Trophoblast cell (in vitro differentiated cells and primary cell): ENCODE results near the gene LRRC7.

ENCODE experiments used
- DNase-seq, 2 donors: peaks; one replicate each; pipeline ENCODE4 v3.0.0-alpha.2; 2016
- H2AFZ ChIP-seq: 2 replicates; pipeline ENCODE4 v1.6.1; 2013; ENCODE audit warnings: low read length, moderate library complexity, mild to moderate bottlenecking; ENCODE audit not compliant: insufficient read depth, poor library complexity
- H2AK5ac ChIP-seq: 2 replicates; pipeline ENCODE4 v1.6.1; 2013; ENCODE audit warnings: mild to moderate bottlenecking, low read length
- H2BK120ac ChIP-seq: 2 replicates; pipeline ENCODE4 v1.6.1; 2013; ENCODE audit warnings: low read length, mild to moderate bottlenecking, moderate library complexity; ENCODE audit not compliant: insufficient read depth, poor library complexity
- H2BK12ac ChIP-seq: 2 replicates; pipeline ENCODE4 v1.6.1; 2013; ENCODE audit warnings: mild to moderate bottlenecking, low read length, moderate library complexity
- H2BK5ac ChIP-seq: 2 replicates; pipeline ENCODE4 v1.6.1; 2013; ENCODE audit warnings: low read length, low read depth, moderate library complexity, mild to moderate bottlenecking; ENCODE audit not compliant: poor library complexity
- H3K14ac ChIP-seq: 2 replicates; pipeline ENCODE4 v1.6.1; 2013; ENCODE audit warnings: mild to moderate bottlenecking, low read length
- H3K18ac ChIP-seq: 2 replicates; pipeline ENCODE4 v1.6.1; 2013; ENCODE audit warnings: mild to moderate bottlenecking, low read length
- H3K23ac ChIP-seq: 2 replicates; pipeline ENCODE4 v1.6.1; 2013; ENCODE audit warnings: low read length
- H3K27ac ChIP-seq: 2 replicates; pipeline ENCODE4 v1.5.1; 2013; ENCODE audit warnings: low read depth, mild to moderate bottlenecking, inconsistent platforms, low read length, moderate library complexity
- H3K27me3 ChIP-seq: 2 replicates; pipeline ENCODE4 v1.6.1; 2013; ENCODE audit warnings: inconsistent platforms, mild to moderate bottlenecking, low read length, moderate library complexity; ENCODE audit not compliant: insufficient read depth
- H3K36me3 ChIP-seq, 2 experiments: 1 replicate in 1 of 2; 2 replicates in 1 of 2; pipeline ENCODE4 v1.6.1; 2013; ENCODE audit warnings: low read length in 2 of 2, mild to moderate bottlenecking in 2 of 2, moderate library complexity in 1 of 2; ENCODE audit not compliant: insufficient read depth in 2 of 2, control insufficient read depth in 1 of 2
- H3K4ac ChIP-seq: 2 replicates; pipeline ENCODE4 v1.6.1; 2013; ENCODE audit warnings: low read depth, mild to moderate bottlenecking, low read length, moderate library complexity
- H3K4me1 ChIP-seq, 2 experiments: 1 replicate in 1 of 2; 2 replicates in 1 of 2; pipeline ENCODE4 v1.6.1; 2013; ENCODE audit warnings: low read length in 2 of 2, mild to moderate bottlenecking in 2 of 2, moderate library complexity in 1 of 2; ENCODE audit not compliant: insufficient read depth in 2 of 2, control insufficient read depth in 1 of 2
- H3K4me2 ChIP-seq: 2 replicates; pipeline ENCODE4 v1.6.1; 2013; ENCODE audit warnings: inconsistent platforms, mild to moderate bottlenecking, low read length, moderate library complexity
- H3K4me3 ChIP-seq: 2 replicates; pipeline ENCODE4 v1.5.1; 2013; ENCODE audit warnings: mild to moderate bottlenecking, low read depth, low read length, inconsistent platforms
- H3K79me1 ChIP-seq: one replicate; pipeline ENCODE4 v1.6.1; 2013; ENCODE audit warnings: low read length
- H3K79me2 ChIP-seq: 2 replicates; pipeline ENCODE4 v1.6.1; 2013; ENCODE audit warnings: low read length, mild to moderate bottlenecking; ENCODE audit not compliant: control insufficient read depth, insufficient read depth, poor library complexity
- H3K9ac ChIP-seq: 2 replicates; pipeline ENCODE4 v1.6.1; 2013; ENCODE audit warnings: mild to moderate bottlenecking, low read length
- H3K9me3 ChIP-seq: 2 replicates; pipeline ENCODE4 v1.6.1; 2013; ENCODE audit warnings: low read depth, mild to moderate bottlenecking, control low read depth, inconsistent platforms, low read length; ENCODE audit not compliant: insufficient read depth
- H4K12ac ChIP-seq: 2 replicates; pipeline ENCODE4 v1.6.1; 2013; ENCODE audit warnings: low read depth, mild to moderate bottlenecking, low read length, moderate library complexity
- H4K8ac ChIP-seq: 2 replicates; pipeline ENCODE4 v1.6.1; 2013; ENCODE audit warnings: low read depth, mild to moderate bottlenecking, low read length, moderate library complexity
- H4K91ac ChIP-seq: one replicate; pipeline ENCODE4 v1.6.1; 2013; ENCODE audit warnings: low read depth, mild to moderate bottlenecking, low read length, moderate library complexity
- WGBS: extraction: QIAGEN DNeasy Blood & Tissue Kit; methylation state at CpG from one replicate; pipeline ENCODE4 v1.1.7; 2013; ENCODE audit warnings: missing lambda C conversion rate; ENCODE audit not compliant: insufficient read length, insufficient coverage; ENCODE audit errors: extremely low coverage; 5-methylcytosine and 5-hydroxymethylcytosine counted together

The LRRC7 gene

GRCh38 chr1:70075761-70076160 is 508.0 kb downstream of the LRRC7 start:
- Histone ChIP-seq H4K12ac (no peak overlapping the region), H3K27me3 (no peaks in the 10 kb centered on the region), H4K8ac (no peak overlapping the region), H2AK5ac (no peak overlapping the region), H3K27ac (no peak overlapping the region), H2AFZ (no peak overlapping the region), H2BK120ac (no peak overlapping the region), H3K4me1 (no peaks in the 10 kb centered on the region), H2BK12ac (no peak overlapping the region), H3K9me3 (no peaks in the 10 kb centered on the region), H3K4ac (no peak overlapping the region), H3K36me3 (no peaks in the 10 kb centered on the region), H3K14ac (no peak overlapping the region), H4K91ac (no peak overlapping the region), H3K18ac (no peak overlapping the region), H3K4me3 (no peak overlapping the region), H3K9ac (no peak overlapping the region), H3K79me1 (no peaks in the 10 kb centered on the region), H3K4me2 (no peak overlapping the region), H3K23ac (no peak overlapping the region), H2BK5ac (no peak overlapping the region), H3K79me2 (no peaks in the 10 kb centered on the region)
- DNase-seq = no peak
- WGBS = no CpG with 5 or more reads among the region's 7 CpGs

DNA sequence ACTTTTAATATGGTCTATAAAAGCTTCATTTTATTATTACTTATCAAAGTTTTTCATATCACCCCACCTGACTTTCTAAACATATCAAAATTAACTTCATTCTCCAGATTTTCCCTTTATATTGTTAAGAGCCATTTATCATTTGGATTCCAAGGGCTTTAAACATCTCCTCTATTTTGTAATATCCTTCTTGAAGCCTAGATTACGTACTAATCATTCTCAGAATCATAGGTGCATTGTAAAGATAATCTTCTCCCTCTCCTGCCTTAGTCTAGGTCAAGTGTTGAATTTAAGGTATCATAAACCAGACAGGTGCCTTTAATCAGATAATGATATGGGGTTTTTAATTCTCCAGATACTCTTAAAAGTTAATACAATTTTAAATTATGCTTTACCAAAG is 509.3 kb downstream of the LRRC7 start:
- Histone ChIP-seq H3K4me1 (no peaks in the 10 kb centered on the region), H3K14ac (no peak overlapping the region), H3K9ac (no peak overlapping the region), H3K36me3 (no peaks in the 10 kb centered on the region), H2BK5ac (no peak overlapping the region), H2AK5ac (no peak overlapping the region), H3K79me2 (no peaks in the 10 kb centered on the region), H3K18ac (no peak overlapping the region), H3K9me3 (no peaks in the 10 kb centered on the region), H3K27ac (no peak overlapping the region), H4K8ac (no peak overlapping the region), H2BK12ac (no peak overlapping the region), H3K4me3 (no peak overlapping the region), H4K91ac (no peak overlapping the region), H3K27me3 (no peaks in the 10 kb centered on the region), H3K4ac (no peak overlapping the region), H3K4me2 (no peak overlapping the region), H3K79me1 (no peaks in the 10 kb centered on the region), H3K23ac (no peak overlapping the region), H2BK120ac (no peak overlapping the region), H4K12ac (no peak overlapping the region), H2AFZ (no peak overlapping the region)
- WGBS = no CpG with 5 or more reads among the region's 1 CpG
- DNase-seq = no peak

DNA sequence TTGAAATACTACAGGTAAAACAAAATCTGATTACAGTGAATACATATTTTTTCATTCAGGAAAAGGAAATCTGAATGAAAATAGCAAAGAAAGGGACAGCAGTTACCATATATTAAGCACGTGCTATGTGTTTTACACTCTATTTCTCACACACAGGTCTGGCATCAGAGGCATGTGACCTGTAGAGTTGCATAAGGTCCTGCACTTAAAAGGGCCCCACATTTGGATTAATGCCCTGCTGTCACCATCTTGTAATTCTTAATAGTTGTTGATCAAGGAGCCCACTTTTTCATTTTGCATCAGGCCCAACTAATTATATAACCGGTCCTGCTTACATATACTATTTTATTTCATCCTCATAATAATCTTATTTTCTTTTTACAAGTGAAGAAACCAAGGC is 511.8 kb downstream of the LRRC7 start:
- Histone ChIP-seq H4K8ac (no peak overlapping the region), H3K9ac (no peak overlapping the region), H3K4me2 (no peak overlapping the region), H3K4me3 (no peak overlapping the region), H4K91ac (no peak overlapping the region), H4K12ac (no peak overlapping the region), H3K79me1 (no peaks in the 10 kb centered on the region), H3K36me3 (no peaks in the 10 kb centered on the region), H3K27ac (no peak overlapping the region), H3K4me1 (no peaks in the 10 kb centered on the region), H2BK12ac (no peak overlapping the region), H3K9me3 (no peaks in the 10 kb centered on the region), H3K14ac (no peak overlapping the region), H3K27me3 (no peaks in the 10 kb centered on the region), H2AK5ac (no peak overlapping the region), H3K23ac (no peak overlapping the region), H3K4ac (no peak overlapping the region), H3K18ac (no peak overlapping the region), H2AFZ (no peak overlapping the region), H2BK120ac (no peak overlapping the region), H3K79me2 (no peaks in the 10 kb centered on the region), H2BK5ac (no peak overlapping the region)
- no CpG with 5 or more reads among the region's 2 CpGs for WGBS
- no peak for DNase-seq

GRCh38 chr1:70083519-70083918 is 515.8 kb downstream of the LRRC7 start:
- H3K14ac ChIP-seq = no peak overlapping the region

More at GRCh38 chr1:70083519-70083918, 515.8 kb downstream of the LRRC7 start:
- Histone ChIP-seq H4K12ac (no peak overlapping the region), H3K4me1 (no peaks in the 10 kb centered on the region), H4K91ac (no peak overlapping the region), H2AFZ (no peak overlapping the region), H3K4ac (no peak overlapping the region), H3K9me3 (no peaks in the 10 kb centered on the region), H3K27me3 (no peaks in the 10 kb centered on the region), H2AK5ac (no peak overlapping the region), H3K23ac (no peak overlapping the region), H2BK120ac (no peak overlapping the region), H3K9ac (no peak overlapping the region), H3K4me3 (no peak overlapping the region), H3K79me1 (no peaks in the 10 kb centered on the region), H2BK5ac (no peak overlapping the region), H3K4me2 (no peak overlapping the region), H3K18ac (no peak overlapping the region), H3K79me2 (no peaks in the 10 kb centered on the region), H2BK12ac (no peak overlapping the region), H3K36me3 (no peaks in the 10 kb centered on the region), H3K27ac (no peak overlapping the region), H4K8ac (no peak overlapping the region)
- no peak for DNase-seq
- WGBS = no CpG with 5 or more reads among the region's 3 CpGs
